Brain microvascular endothelial cell (primary cell): ENCODE results near the gene TNS2.

Experiments used
- DNase-seq: peaks from one replicate; pipeline ENCODE4 v3.0.0-alpha.2; 2020
- H3K27ac ChIP-seq: fragments of 250-450 bp; sonication (Bioruptor Pico); 2 replicates; pipeline ENCODE4 v1.5.1; 2020; ENCODE audit warnings: mild to moderate bottlenecking, moderate library complexity
- H3K27me3 ChIP-seq: fragments of 250-450 bp; sonication (Bioruptor Pico); replicated peaks from 2 replicates; pipeline ENCODE4 v1.5.1; 2020; ENCODE audit warnings: mild to moderate bottlenecking
- H3K36me3 ChIP-seq: fragments of 250-450 bp; sonication (Bioruptor Pico); replicated peaks from 2 replicates; pipeline ENCODE4 v1.5.1; 2020; ENCODE audit warnings: mild to moderate bottlenecking
- H3K4me3 ChIP-seq: 2 replicates; pipeline ENCODE4 v1.5.1; 2011; ENCODE audit warnings: low read depth, mild to moderate bottlenecking, control low read depth, low read length, moderate library complexity
- in situ Hi-C: cut with HindIII; loops from 2 replicates; pipeline ENCODE4 v1.10.0; 2017; ENCODE audit warnings: low sequenced_read_pairs, low pct_ligation_motif_present
- TF ChIP-seq, protein P1 (sequence below): IDR thresholded peaks from 2 replicates; pipeline ENCODE4 v1.5.1; 2011; ENCODE audit warnings: low read depth, mild to moderate bottlenecking, moderate library complexity, low read length, control low read depth, inconsistent platforms; ENCODE audit errors: missing control alignments

TNS2 gene

DNA sequence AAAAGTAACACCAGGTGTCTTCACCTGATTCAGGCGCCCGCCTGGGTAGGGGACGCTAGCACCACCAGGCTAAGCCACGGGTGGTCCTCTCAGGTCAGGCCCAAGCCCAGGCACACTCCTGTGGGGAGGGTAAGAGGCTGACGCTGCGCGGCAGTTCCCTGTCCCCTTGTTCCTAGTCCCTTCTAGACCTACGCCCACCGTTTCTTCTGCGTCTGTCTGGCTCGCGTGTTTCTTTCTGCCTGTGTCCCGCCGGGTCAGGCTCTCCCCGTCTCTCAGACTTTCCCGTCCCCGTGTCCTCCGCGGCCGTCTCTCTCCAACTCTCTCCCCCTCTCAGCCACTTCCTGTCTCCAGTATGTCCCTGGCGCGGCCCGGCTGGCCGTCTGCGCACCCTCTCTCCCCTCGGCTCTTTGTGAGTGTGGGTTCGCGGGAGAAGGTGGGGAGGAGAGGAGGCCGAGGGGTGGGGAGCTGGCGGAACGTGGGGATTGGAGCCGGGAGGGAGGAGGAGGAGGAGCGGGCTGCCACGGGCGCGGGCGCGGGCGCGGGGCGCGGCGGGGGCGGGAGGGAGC is 3.1 kb upstream of the TNS2 start:
- Histone ChIP-seq H3K4me3 (peak overlapping the region; percentile 66), H3K27ac (peak overlapping the region; percentile 76), H3K36me3 (no peaks in the 10 kb centered on the region), H3K27me3 (no peaks in the 10 kb centered on the region)
- in situ Hi-C loops: no loop called here
- TF ChIP-seq, protein P1, sequence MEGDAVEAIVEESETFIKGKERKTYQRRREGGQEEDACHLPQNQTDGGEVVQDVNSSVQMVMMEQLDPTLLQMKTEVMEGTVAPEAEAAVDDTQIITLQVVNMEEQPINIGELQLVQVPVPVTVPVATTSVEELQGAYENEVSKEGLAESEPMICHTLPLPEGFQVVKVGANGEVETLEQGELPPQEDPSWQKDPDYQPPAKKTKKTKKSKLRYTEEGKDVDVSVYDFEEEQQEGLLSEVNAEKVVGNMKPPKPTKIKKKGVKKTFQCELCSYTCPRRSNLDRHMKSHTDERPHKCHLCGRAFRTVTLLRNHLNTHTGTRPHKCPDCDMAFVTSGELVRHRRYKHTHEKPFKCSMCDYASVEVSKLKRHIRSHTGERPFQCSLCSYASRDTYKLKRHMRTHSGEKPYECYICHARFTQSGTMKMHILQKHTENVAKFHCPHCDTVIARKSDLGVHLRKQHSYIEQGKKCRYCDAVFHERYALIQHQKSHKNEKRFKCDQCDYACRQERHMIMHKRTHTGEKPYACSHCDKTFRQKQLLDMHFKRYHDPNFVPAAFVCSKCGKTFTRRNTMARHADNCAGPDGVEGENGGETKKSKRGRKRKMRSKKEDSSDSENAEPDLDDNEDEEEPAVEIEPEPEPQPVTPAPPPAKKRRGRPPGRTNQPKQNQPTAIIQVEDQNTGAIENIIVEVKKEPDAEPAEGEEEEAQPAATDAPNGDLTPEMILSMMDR: no peak
- peak; percentile 68 for DNase-seq

- peak overlapping the region; percentile 56 for H3K27ac ChIP-seq
- H3K4me3 ChIP-seq: peak overlapping the region; percentile 66
- H3K36me3 ChIP-seq: no peaks in the 10 kb centered on the region
- no peak for DNase-seq
- in situ Hi-C loops: no loop called here
- TF ChIP-seq, protein P1: no peak
- no peaks in the 10 kb centered on the region for H3K27me3 ChIP-seq
Observed at GRCh38 chr12:53047221-53048032, 2.4 kb upstream of the TNS2 start.

- TF ChIP-seq, protein P1: peak; percentile 5
- Histone ChIP-seq H3K27me3 (no peaks in the 10 kb centered on the region), H3K36me3 (peaks cover under 1% of the 10 kb centered on the region), H3K27ac (peak overlapping the region; percentile 56), H3K4me3 (peak overlapping the region; percentile 53)
- in situ Hi-C loops: no loop called here
- DNase-seq: no peak
Observed at GRCh38 chr12:53048033-53048779, 1.7 kb upstream of the TNS2 start.

DNA sequence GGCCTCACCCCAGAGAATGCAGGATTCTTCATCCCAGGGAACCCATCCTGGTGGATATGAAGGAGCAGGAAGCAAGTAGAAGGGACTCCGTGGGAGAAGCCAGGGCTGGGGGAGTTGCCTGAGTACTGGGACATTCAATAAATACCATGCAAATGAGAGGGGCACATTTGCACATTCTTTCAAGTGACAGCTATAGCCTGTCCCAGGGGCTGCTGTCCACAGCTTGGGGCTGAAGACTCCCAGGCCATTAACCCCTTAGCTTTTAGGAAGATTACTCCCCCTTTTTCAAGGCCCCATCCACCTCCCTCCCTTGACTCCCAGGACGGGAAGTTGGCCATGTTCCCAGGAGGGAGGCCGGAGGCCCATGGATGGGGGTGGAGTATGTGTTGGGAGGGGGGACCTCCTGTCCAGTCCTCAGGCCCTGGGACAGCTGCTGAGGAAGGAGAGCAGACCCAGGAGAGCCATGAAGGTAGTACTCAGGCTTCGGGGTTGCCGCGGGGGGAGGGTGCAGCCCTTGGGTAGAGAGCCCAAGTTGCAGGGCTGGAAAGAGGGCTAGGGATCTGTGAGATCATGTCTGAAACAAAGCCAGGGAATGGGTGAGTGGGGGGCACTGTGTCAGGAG is 974 bp upstream of the TNS2 start:
- no peak for DNase-seq
- in situ Hi-C loops: no loop called here
- H3K27me3 ChIP-seq: no peaks in the 10 kb centered on the region
- H3K36me3 ChIP-seq: peaks cover 7% of the 10 kb centered on the region
- peak overlapping the region; percentile 62 for H3K4me3 ChIP-seq
- TF ChIP-seq, protein P1: no peak
- peak overlapping the region; percentile 56 for H3K27ac ChIP-seq

DNA sequence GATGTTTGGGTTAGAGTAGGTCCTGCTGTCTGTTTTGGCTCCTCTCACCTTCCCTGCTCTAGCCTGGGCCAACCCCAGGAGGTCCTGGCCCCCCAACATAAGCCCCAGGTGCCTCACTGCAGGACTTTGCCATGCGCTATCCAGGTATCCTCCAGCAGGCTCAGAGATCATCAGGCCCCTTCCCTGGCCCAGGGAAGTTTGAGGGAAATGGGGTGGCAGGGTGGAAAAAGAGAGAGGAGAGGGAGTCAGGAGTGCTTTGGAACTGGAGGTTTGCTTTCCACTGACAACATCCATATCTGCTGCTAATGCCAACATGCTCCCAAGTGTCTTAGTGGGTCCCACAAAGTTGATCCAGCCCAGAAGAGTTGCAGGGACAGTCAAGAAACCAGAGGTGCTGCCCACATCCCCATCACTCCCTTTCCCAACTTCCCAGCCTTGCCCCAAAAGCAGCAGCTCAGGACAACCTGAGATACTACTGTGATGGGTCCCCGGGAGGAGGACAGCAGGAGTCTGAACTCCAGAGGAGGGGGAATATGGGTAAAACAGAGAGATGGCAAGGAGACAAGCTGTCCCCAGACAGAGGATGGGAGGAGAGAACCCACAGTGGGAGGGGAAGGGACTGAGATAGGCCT is 677 bp downstream of the TNS2 start:
- Histone ChIP-seq H3K27me3 (no peaks in the 10 kb centered on the region), H3K36me3 (peaks cover 18% of the 10 kb centered on the region), H3K4me3 (peak overlapping the region; percentile 62), H3K27ac (peak overlapping the region; percentile 56)
- TF ChIP-seq, protein P1: no peak
- in situ Hi-C loops: no loop called here
- no peak for DNase-seq
